Bone marrow (tissue), 2 donors: ENCODE data around the gene PDE3B.
A peak's percentile ranks its signal among the peaks of the same experiment; 100 is the strongest.
"Not testable (repeated sequence)": the region's sequence is repeated elsewhere in the genome, so short reads cannot be mapped to it uniquely, and the experiment has no call there.

Source experiments
- DNase-seq, 2 donors: peaks; one replicate each; lab custom pipeline; 2025; lab: John Stamatoyannopoulos, UW

The PDE3B gene

GRCh38 chr11:14676068-14676467 is 32.5 kb downstream of the PDE3B start:
- DNase-seq: no peak

GRCh38 chr11:14677146-14677545 is 33.5 kb downstream of the PDE3B start:
- no peak for DNase-seq

GRCh38 chr11:14678350-14678749 is 34.7 kb downstream of the PDE3B start:
- DNase-seq: no peak

GRCh38 chr11:14679662-14680061 is 36.1 kb downstream of the PDE3B start:
- no peak for DNase-seq

GRCh38 chr11:14684234-14684915 is 40.8 kb downstream of the PDE3B start:
- DNase-seq: not testable (repeated sequence)

- DNase-seq: no peak
Measured at GRCh38 chr11:14687456-14687855, 43.9 kb downstream of the PDE3B start.

GRCh38 chr11:14687943-14688627 is 44.5 kb downstream of the PDE3B start:
- DNase-seq: no peak

- not testable (repeated sequence) for DNase-seq
Measured at GRCh38 chr11:14695656-14696055, 52.1 kb downstream of the PDE3B start.

GRCh38 chr11:14698771-14699170 is 55.2 kb downstream of the PDE3B start:
- DNase-seq: peak in 1 of 2 donors; percentile 10

- DNase-seq: no peak
Measured at GRCh38 chr11:14700593-14700992, 57.0 kb downstream of the PDE3B start.

- no peak for DNase-seq
Measured at GRCh38 chr11:14702760-14703159, 59.2 kb downstream of the PDE3B start.

- no peak for DNase-seq
Measured at GRCh38 chr11:14703731-14704130, 60.1 kb downstream of the PDE3B start.

GRCh38 chr11:14705067-14705466 is 61.5 kb downstream of the PDE3B start:
- DNase-seq: no peak

GRCh38 chr11:14713496-14714244 is 70.1 kb downstream of the PDE3B start:
- DNase-seq: peak in 1 of 2 donors; percentile 33

- not testable (repeated sequence) for DNase-seq
Measured at GRCh38 chr11:14715669-14716068, 72.1 kb downstream of the PDE3B start.

GRCh38 chr11:14722496-14722895 is 78.9 kb downstream of the PDE3B start:
- DNase-seq: no peak

- DNase-seq: no peak
Measured at GRCh38 chr11:14725150-14725549, 81.5 kb downstream of the PDE3B start.

GRCh38 chr11:14727215-14727614 is 83.6 kb downstream of the PDE3B start:
- no peak for DNase-seq

- DNase-seq: no peak
Measured at GRCh38 chr11:14727746-14728145, 84.1 kb downstream of the PDE3B start.

- not testable (repeated sequence) for DNase-seq
Measured at GRCh38 chr11:14740539-14740938, 96.9 kb downstream of the PDE3B start.

GRCh38 chr11:14741195-14741594 is 97.6 kb downstream of the PDE3B start:
- no peak for DNase-seq

- no peak for DNase-seq
Measured at GRCh38 chr11:14742849-14743559, 99.4 kb downstream of the PDE3B start.
